Chondrocyte (in vitro differentiated cells): ENCODE data around the gene POLD2. TPM values are rescaled to one million over a fixed set of nuclear protein-coding genes. Genes with fewer than 3 reads are reported as not detected.
A peak's percentile ranks its signal among the peaks of the same experiment; 100 is the strongest.

Experiments used
- DNase-seq: peaks from one replicate; pipeline ENCODE4 v3.0.0; 2021; ENCODE audit warnings: mixed read lengths, low spot score
- H3K27ac Mint-ChIP-seq: one replicate; pipeline ENCODE4 v1.8.0; 2021; ENCODE audit warnings: mild to moderate bottlenecking, moderate library complexity, mixed read lengths; ENCODE audit not compliant: unreplicated experiment
- H3K27me3 Mint-ChIP-seq: 2 replicates; pipeline ENCODE4 v1.8.0; 2021; ENCODE audit warnings: low read depth, mixed read lengths
- H3K36me3 Mint-ChIP-seq: 2 replicates; pipeline ENCODE4 v1.8.0; 2021; ENCODE audit warnings: low read depth, mixed read lengths
- H3K4me1 Mint-ChIP-seq: 2 replicates; pipeline ENCODE4 v1.8.0; 2021; ENCODE audit warnings: low read depth, mild to moderate bottlenecking, mixed read lengths
- H3K4me3 Mint-ChIP-seq: one replicate; pipeline ENCODE4 v1.8.0; 2021; ENCODE audit warnings: mild to moderate bottlenecking, moderate library complexity, mixed read lengths; ENCODE audit not compliant: unreplicated experiment
- H3K9me3 Mint-ChIP-seq: 2 replicates; pipeline ENCODE4 v1.8.0; 2021; ENCODE audit warnings: low read depth, mixed read lengths
- CTCF ChIP-seq: fragments of 200-600 bp; sonication (generic); IDR thresholded peaks from 2 replicates; pipeline ENCODE4 v1.5.0; 2021; ENCODE audit warnings: antibody characterized with exemption, mild to moderate bottlenecking, moderate library complexity
- total RNA-seq: library from RNA; stranded (reverse); gene quantifications from 3 replicates; pipeline ENCODE4 v1.2.1, GENCODE V29; 2021

POLD2 gene
- total RNA-seq, 1 donor from 2014 or later: 49.2 TPM

GRCh38 chr7:44075296-44076075 is 47.9 kb downstream of the POLD2 start:
- no peaks in the 10 kb centered on the region for H3K9me3 Mint-ChIP-seq
- DNase-seq: peak; percentile 66
- peaks cover 15% of the 10 kb centered on the region for H3K36me3 Mint-ChIP-seq
- no peak for TF ChIP-seq CTCF
- H3K4me3 Mint-ChIP-seq: no peak overlapping the region
- H3K27me3 Mint-ChIP-seq: no peaks in the 10 kb centered on the region
- peaks cover 28% of the 10 kb centered on the region for H3K4me1 Mint-ChIP-seq
- no peak overlapping the region for H3K27ac Mint-ChIP-seq

GRCh38 chr7:44074349-44074695 is 49.0 kb downstream of the POLD2 start:
- H3K36me3 Mint-ChIP-seq: peaks cover 15% of the 10 kb centered on the region
- peaks cover 27% of the 10 kb centered on the region for H3K4me1 Mint-ChIP-seq
- no peak overlapping the region for H3K27ac Mint-ChIP-seq
- no peak for DNase-seq
- no peaks in the 10 kb centered on the region for H3K9me3 Mint-ChIP-seq
- no peaks in the 10 kb centered on the region for H3K27me3 Mint-ChIP-seq
- TF ChIP-seq CTCF: no peak
- no peak overlapping the region for H3K4me3 Mint-ChIP-seq

GRCh38 chr7:44073664-44074348 is 49.5 kb downstream of the POLD2 start:
- H3K27ac Mint-ChIP-seq: peak overlapping the region; percentile 22
- DNase-seq: peak; percentile 92
- H3K27me3 Mint-ChIP-seq: no peaks in the 10 kb centered on the region
- H3K4me1 Mint-ChIP-seq: peaks cover 27% of the 10 kb centered on the region
- no peak for TF ChIP-seq CTCF
- H3K9me3 Mint-ChIP-seq: no peaks in the 10 kb centered on the region
- no peak overlapping the region for H3K4me3 Mint-ChIP-seq
- H3K36me3 Mint-ChIP-seq: peaks cover 15% of the 10 kb centered on the region

GRCh38 chr7:44072364-44073231 is 50.8 kb downstream of the POLD2 start:
- H3K4me3 Mint-ChIP-seq: no peak overlapping the region
- peaks cover 29% of the 10 kb centered on the region for H3K4me1 Mint-ChIP-seq
- H3K9me3 Mint-ChIP-seq: no peaks in the 10 kb centered on the region
- peak overlapping the region; percentile 79 for H3K27ac Mint-ChIP-seq
- H3K27me3 Mint-ChIP-seq: no peaks in the 10 kb centered on the region
- peak; percentile 94 for TF ChIP-seq CTCF
- H3K36me3 Mint-ChIP-seq: peaks cover 7% of the 10 kb centered on the region
- peak; percentile 95 for DNase-seq

- no peak overlapping the region for H3K4me3 Mint-ChIP-seq
- peaks cover 4% of the 10 kb centered on the region for H3K36me3 Mint-ChIP-seq
- DNase-seq: no peak
- no peak for TF ChIP-seq CTCF
- H3K27me3 Mint-ChIP-seq: no peaks in the 10 kb centered on the region
- peak overlapping the region; percentile 79 for H3K27ac Mint-ChIP-seq
- H3K4me1 Mint-ChIP-seq: peaks cover 33% of the 10 kb centered on the region
- no peaks in the 10 kb centered on the region for H3K9me3 Mint-ChIP-seq
Measured at GRCh38 chr7:44071726-44072363, 51.5 kb downstream of the POLD2 start.
